IMR-90 (cell line): ENCODE results near the gene OR5AC2. TPM values are rescaled to one million over a fixed set of nuclear protein-coding genes. Genes with fewer than 3 reads are reported as not detected.

Source experiments
- ATAC-seq: fragments of 200-7000 bp; cut with Tn5 transposase; 2 replicates; pipeline ENCODE4 v1.9.1; 2020; ENCODE audit warnings: low read depth, mild to moderate bottlenecking, moderate library complexity
- BruUV-seq: library from RNA; stranded (reverse); fragments of 400-500 nt; replicated peaks from 2 replicates; lab custom pipeline; 2021; lab: Mats Ljungman, UMichigan
- CTCF ChIA-PET: fragments of 300-600 bp; formaldehyde crosslinking; extraction: SDS; loops from one replicate; lab custom pipeline; 2021; ENCODE audit warnings: antibody characterized with exemption; lab: Yijun Ruan, JAX
- POLR2A ChIA-PET: fragments of 300-600 bp; sonication (Branson Sonifier 250); formaldehyde crosslinking; loops from one replicate; lab custom pipeline; 2022; ENCODE audit warnings: antibody characterized with exemption; ENCODE audit not compliant: unreplicated experiment; lab: Charles Lee
- DNase-seq: peaks from one replicate; pipeline ENCODE4 v3.0.0; 2013
- H2AFZ ChIP-seq: replicated peaks from 2 replicates; pipeline ENCODE3; 2013; ENCODE audit warnings: low read length, mild to moderate bottlenecking; ENCODE audit not compliant: poor library complexity
- H2AK5ac ChIP-seq: 2 replicates; pipeline ENCODE4 v1.6.1; 2013; ENCODE audit warnings: low read depth, low read length, inconsistent platforms
- H2AK9ac ChIP-seq: replicated peaks from 2 replicates; pipeline ENCODE3; 2013; ENCODE audit warnings: mild to moderate bottlenecking, low read depth, low read length, moderate library complexity; ENCODE audit not compliant: poor library complexity
- H2BK120ac ChIP-seq: 2 replicates; pipeline ENCODE4 v1.6.1; 2013; ENCODE audit warnings: low read depth, low read length, inconsistent platforms
- H2BK15ac ChIP-seq: 3 replicates; pipeline ENCODE4 v1.6.1; 2013; ENCODE audit warnings: low read depth, low read length, inconsistent platforms
- H2BK20ac ChIP-seq: 2 replicates; pipeline ENCODE4 v1.6.1; 2013; ENCODE audit warnings: low read depth, mild to moderate bottlenecking, inconsistent platforms, low read length, moderate library complexity
- H2BK5ac ChIP-seq: 2 replicates; pipeline ENCODE4 v1.6.1; 2013; ENCODE audit warnings: mild to moderate bottlenecking, low read depth, low read length, inconsistent platforms; ENCODE audit not compliant: poor library complexity, severe bottlenecking
- H3K14ac ChIP-seq: replicated peaks from 2 replicates; pipeline ENCODE4 v1.6.1; 2013; ENCODE audit warnings: low read depth, low read length, inconsistent platforms
- H3K18ac ChIP-seq: 2 replicates; pipeline ENCODE4 v1.6.1; 2013; ENCODE audit warnings: low read depth, low read length, control low read depth
- H3K23ac ChIP-seq: 2 replicates; pipeline ENCODE4 v1.6.1; 2013; ENCODE audit warnings: low read depth, low read length, inconsistent platforms
- H3K27ac ChIP-seq: 2 replicates; pipeline ENCODE4 v1.5.1; 2013; ENCODE audit warnings: mild to moderate bottlenecking, control low read depth, low read length; ENCODE audit not compliant: insufficient read depth
- H3K27me3 ChIP-seq: 2 replicates; pipeline ENCODE4 v1.6.1; 2013; ENCODE audit warnings: low read length; ENCODE audit not compliant: control insufficient read depth, insufficient read depth
- H3K36me3 ChIP-seq: 2 replicates; pipeline ENCODE4 v1.6.1; 2013; ENCODE audit warnings: low read length, mixed read lengths; ENCODE audit not compliant: control insufficient read depth, insufficient read depth
- H3K4ac ChIP-seq: 2 replicates; pipeline ENCODE4 v1.6.1; 2013; ENCODE audit warnings: low read depth, low read length, inconsistent platforms
- H3K4me1 ChIP-seq: 2 replicates; pipeline ENCODE4 v1.6.1; 2013; ENCODE audit warnings: low read length, mixed read lengths; ENCODE audit not compliant: control insufficient read depth, insufficient read depth
- H3K4me2 ChIP-seq: 2 replicates; pipeline ENCODE4 v1.6.1; 2013; ENCODE audit warnings: low read depth, mild to moderate bottlenecking, control low read depth, low read length, moderate library complexity
- H3K4me3 ChIP-seq: 2 replicates; pipeline ENCODE4 v1.5.1; 2013; ENCODE audit warnings: low read depth, mild to moderate bottlenecking, control low read depth, low read length, moderate library complexity; ENCODE audit not compliant: insufficient read depth
- H3K56ac ChIP-seq: 2 replicates; pipeline ENCODE4 v1.6.1; 2013; ENCODE audit warnings: low read length, inconsistent platforms; ENCODE audit not compliant: insufficient read depth; ENCODE audit errors: extremely low read depth
- H3K79me1 ChIP-seq, 2 experiments: 2 replicates each; pipeline ENCODE4 v1.6.1; 2013; ENCODE audit warnings: low read length in 2 of 2, inconsistent platforms in 1 of 2, low read depth in 1 of 2
- H3K9ac ChIP-seq: 2 replicates; pipeline ENCODE4 v1.6.1; 2013; ENCODE audit warnings: low read depth, low read length, control low read depth
- H3K9me1 ChIP-seq: 2 replicates; pipeline ENCODE4 v1.6.1; 2013; ENCODE audit warnings: low read length, inconsistent platforms; ENCODE audit not compliant: insufficient read depth
- H3K9me3 ChIP-seq: 2 replicates; pipeline ENCODE4 v1.6.1; 2013; ENCODE audit warnings: low read length; ENCODE audit not compliant: control insufficient read depth, insufficient read depth
- H4K20me1 ChIP-seq: 2 replicates; pipeline ENCODE4 v1.6.1; 2013; ENCODE audit warnings: low read length, inconsistent platforms; ENCODE audit not compliant: insufficient read depth
- H4K5ac ChIP-seq: 2 replicates; pipeline ENCODE4 v1.6.1; 2013; ENCODE audit warnings: mild to moderate bottlenecking, low read depth, low read length, control low read depth
- H4K8ac ChIP-seq, 2 experiments: 2 replicates each; pipeline ENCODE4 v1.6.1; 2013; ENCODE audit warnings: low read depth in 2 of 2, low read length in 2 of 2, control low read depth in 1 of 2, inconsistent platforms in 1 of 2
- H4K91ac ChIP-seq: 2 replicates; pipeline ENCODE4 v1.6.1; 2013; ENCODE audit warnings: low read depth, low read length, inconsistent platforms; ENCODE audit not compliant: insufficient read depth
- CHD1 ChIP-seq: IDR thresholded peaks from 2 replicates; pipeline ENCODE4 v1.6.1; 2012; ENCODE audit warnings: low read depth, low read length, improper control_type of control experiment
- MAFK ChIP-seq: IDR thresholded peaks from 2 replicates; pipeline ENCODE4 v1.6.1; 2012; ENCODE audit warnings: low read depth, low read length, improper control_type of control experiment
- MAZ ChIP-seq: IDR thresholded peaks from 2 replicates; pipeline ENCODE4 v1.6.1; 2012; ENCODE audit warnings: low read depth, mild to moderate bottlenecking, low read length, improper control_type of control experiment, moderate library complexity, borderline replicate concordance
- NFE2L2 ChIP-seq: fragments of 150-350 bp; IDR thresholded peaks from 2 replicates; pipeline ENCODE4 v1.6.1; 2016; ENCODE audit warnings: low read depth, mild to moderate bottlenecking, low read length
- POLR2A ChIP-seq: IDR thresholded peaks from 2 replicates; pipeline ENCODE4 v1.6.1; 2012; ENCODE audit warnings: mild to moderate bottlenecking, low read depth, low read length
- RAD21 ChIP-seq: IDR thresholded peaks from 2 replicates; pipeline ENCODE4 v1.6.1; 2012; ENCODE audit warnings: low read length, improper control_type of control experiment
- RCOR1 ChIP-seq: IDR thresholded peaks from 2 replicates; pipeline ENCODE4 v1.6.1; 2012; ENCODE audit warnings: mild to moderate bottlenecking, low read length, improper control_type of control experiment; ENCODE audit not compliant: insufficient replicate concordance
- dilution Hi-C: fragments of 300-500 bp; cut with HindIII; formaldehyde crosslinking; loops from one replicate; pipeline ENCODE4 v1.14.3; 2018; ENCODE audit warnings: low sequenced_read_pairs; ENCODE audit not compliant: unreplicated experiment
- in situ Hi-C: fragments of 300-500 bp; cut with MboI; formaldehyde crosslinking; loops from 3 replicates; pipeline ENCODE4 v1.14.3; 2019; ENCODE audit warnings: low sequenced_read_pairs, inconsistent platforms, mixed read lengths
- intact Hi-C: fragments of 100-400 bp; cut with micrococcal nuclease; formaldehyde crosslinking; loops from 2 replicates; pipeline ENCODE4 v1.10.0; 2022
- polyA plus RNA-seq, 3 experiments: library from polyadenylated mRNA; depleted of rRNA; stranded (reverse); fragments of >200 nt; gene quantifications; 2 replicates each; pipeline ENCODE4 v1.2.3, GENCODE V29; 2012; ENCODE audit warnings: low replicate concordance in 1 of 3
- total RNA-seq: library from RNA; depleted of rRNA; stranded (reverse); fragments of >200 nt; gene quantifications from 2 replicates; pipeline ENCODE4 v1.2.3, GENCODE V29; 2012

Gene OR5AC2
- total and polyA plus RNA-seq, 2 of the 4 experiments (the other 2 are of a cell fraction) = not detected

DNA sequence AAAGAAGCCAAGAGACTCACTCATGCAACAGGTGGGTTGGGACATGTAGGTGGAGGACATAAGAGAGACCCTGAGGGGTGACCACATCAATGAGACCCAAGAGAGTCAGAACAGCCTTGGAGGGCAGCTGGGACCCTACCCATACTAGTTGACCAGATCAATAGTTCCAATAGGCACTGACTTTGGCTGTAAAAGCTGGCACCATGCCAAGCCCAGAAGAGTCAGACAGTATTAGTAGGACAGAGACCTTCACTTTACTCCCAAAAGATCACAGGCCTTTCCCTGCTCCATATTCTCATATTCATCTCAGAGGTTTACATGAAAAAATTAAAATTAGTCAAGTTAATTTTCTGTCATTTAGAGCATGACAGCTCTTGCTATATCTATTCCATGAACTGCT lies 30.9 kb upstream of the OR5AC2 start:
- no peak overlapping the region for H3K14ac ChIP-seq
- H2BK120ac ChIP-seq = no peak overlapping the region
- no peak overlapping the region for H3K27ac ChIP-seq
- TF ChIP-seq RAD21 (no peak), CHD1 (no peak), MAFK (no peak), MAZ (no peak), NFE2L2 (no peak), POLR2A (no peak), RCOR1 (no peak)
- H3K18ac ChIP-seq = no peak overlapping the region
- H4K8ac ChIP-seq = no peak overlapping the region
- ATAC-seq = no peak
- no peak overlapping the region for H2AK5ac ChIP-seq
- H3K9me1 ChIP-seq = no peaks in the 10 kb centered on the region
- H3K23ac ChIP-seq = no peak overlapping the region
- H3K56ac ChIP-seq = no peak overlapping the region
- H4K5ac ChIP-seq = no peak overlapping the region
- H3K4me1 ChIP-seq = no peaks in the 10 kb centered on the region
- no peak overlapping the region for H3K4me3 ChIP-seq
- no peak overlapping the region for H3K4me2 ChIP-seq
- no peak overlapping the region for H2BK15ac ChIP-seq
- no peak overlapping the region for H3K9ac ChIP-seq
- no TSS peak for BruUV-seq
- H2BK20ac ChIP-seq = no peak overlapping the region
- H3K9me3 ChIP-seq = no peaks in the 10 kb centered on the region
- no peaks in the 10 kb centered on the region for H3K36me3 ChIP-seq
- in situ Hi-C loops (no loop called here), intact Hi-C loops (no loop called here), dilution Hi-C loops (no loop called here)
- H4K20me1 ChIP-seq = no peaks in the 10 kb centered on the region
- POLR2A ChIA-PET = no interaction called here
- no peak overlapping the region for H2AK9ac ChIP-seq
- no peak overlapping the region for H3K4ac ChIP-seq
- DNase-seq = no peak
- H2BK5ac ChIP-seq = no peak overlapping the region
- no peak overlapping the region for H2AFZ ChIP-seq
- H3K79me1 ChIP-seq = no peaks in the 10 kb centered on the region
- CTCF ChIA-PET = no interaction called here
- no peaks in the 10 kb centered on the region for H3K27me3 ChIP-seq
- H4K91ac ChIP-seq = no peak overlapping the region
